ENCODE measurements around the gene DIO3. TPM values are rescaled to one million over a fixed set of nuclear protein-coding genes. Genes with fewer than 3 reads are reported as not detected.

Gene DIO3
- total and polyA plus RNA-seq, 2 of the 13 experiments (the other 11 are each of a cell fraction or from before 2014, with no cell fraction given), result not detected

GRCh38 chr14:101563654-101564443 lies 2.6 kb downstream of the DIO3 start:
- POLR2A ChIA-PET, result no interaction called here
- 22% methylated on average over 18 of the region's 54 CpGs for WGBS (ENCODE audit: low lambda C conversion rate)
- intact Hi-C loops (cut with micrococcal nuclease; ENCODE audit: unreplicated experiment), result no loop called here
- Histone ChIP-seq H3K27me3 (ENCODE audit: control insufficient read depth in 1 of 2, insufficient read depth in 2 of 2, low read length in 2 of 2) (peaks cover 5 to 54% of the 10 kb centered on the region in 2 experiments; a peak in 4 of 5 replicates), H3K9me3 (ENCODE audit: low read length) (no peaks in the 10 kb centered on the region), H4K20me1 (ENCODE audit: insufficient read depth, low read length) (no peaks in the 10 kb centered on the region), H3K4me2 (ENCODE audit: low read depth, low read length) (no peak overlapping the region), H3K27ac (ENCODE audit: extremely low read length, insufficient read depth, low read length) (no peak overlapping the region), H3K4me3 (replicated peaks in 1 of 3; ENCODE audit: insufficient read depth in 1 of 3, low read depth in 2 of 3, low read length in 3 of 3) (no peak overlapping the region), H3K4me1 (ENCODE audit: insufficient read depth, low read length) (no peaks in the 10 kb centered on the region), H3K9ac (ENCODE audit: insufficient read depth, low read depth, low read length) (no peak overlapping the region), H3K79me2 (ENCODE audit: insufficient read depth, low read length) (no peaks in the 10 kb centered on the region), H3K36me3 (replicated peaks in 1 of 2; ENCODE audit: control insufficient read depth in 1 of 2, insufficient read depth in 2 of 2, low read length in 2 of 2) (no peaks in the 10 kb centered on the region), H2AFZ (ENCODE audit: low read length) (no peak overlapping the region)
- in situ Hi-C loops (cut with HindIII; ENCODE audit: extremely low pct_ligation_motif_present, low pct_unique_long_range_greater_than_20kb), result no loop called here
- CTCF ChIA-PET (ENCODE audit: low intra/inter-chr PET ratio, low total read pairs), result no interaction called here
- TF ChIP-seq, protein P1, sequence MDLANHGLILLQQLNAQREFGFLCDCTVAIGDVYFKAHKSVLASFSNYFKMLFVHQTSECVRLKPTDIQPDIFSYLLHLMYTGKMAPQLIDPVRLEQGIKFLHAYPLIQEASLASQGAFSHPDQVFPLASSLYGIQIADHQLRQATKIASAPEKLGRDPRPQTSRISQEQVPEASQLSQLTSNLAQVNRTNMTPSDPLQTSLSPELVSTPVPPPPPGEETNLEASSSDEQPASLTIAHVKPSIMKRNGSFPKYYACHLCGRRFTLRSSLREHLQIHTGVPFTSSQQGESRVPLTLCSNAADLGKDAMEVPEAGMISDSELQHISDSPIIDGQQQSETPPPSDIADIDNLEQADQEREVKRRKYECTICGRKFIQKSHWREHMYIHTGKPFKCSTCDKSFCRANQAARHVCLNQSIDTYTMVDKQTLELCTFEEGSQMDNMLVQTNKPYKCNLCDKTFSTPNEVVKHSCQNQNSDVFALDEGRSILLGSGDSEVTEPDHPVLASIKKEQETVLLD (CRISPR knock-in tag; IDR thresholded peaks at IDR 0.05; ENCODE audit: low read depth), result no peak
- TF ChIP-seq, protein P2, sequence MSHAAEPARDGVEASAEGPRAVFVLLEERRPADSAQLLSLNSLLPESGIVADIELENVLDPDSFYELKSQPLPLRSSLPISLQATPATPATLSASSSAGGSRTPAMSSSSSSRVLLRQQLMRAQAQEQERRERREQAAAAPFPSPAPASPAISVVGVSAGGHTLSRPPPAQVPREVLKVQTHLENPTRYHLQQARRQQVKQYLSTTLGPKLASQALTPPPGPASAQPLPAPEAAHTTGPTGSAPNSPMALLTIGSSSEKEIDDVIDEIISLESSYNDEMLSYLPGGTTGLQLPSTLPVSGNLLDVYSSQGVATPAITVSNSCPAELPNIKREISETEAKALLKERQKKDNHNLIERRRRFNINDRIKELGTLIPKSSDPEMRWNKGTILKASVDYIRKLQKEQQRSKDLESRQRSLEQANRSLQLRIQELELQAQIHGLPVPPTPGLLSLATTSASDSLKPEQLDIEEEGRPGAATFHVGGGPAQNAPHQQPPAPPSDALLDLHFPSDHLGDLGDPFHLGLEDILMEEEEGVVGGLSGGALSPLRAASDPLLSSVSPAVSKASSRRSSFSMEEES (CRISPR knock-in tag; IDR thresholded peaks at IDR 0.05), result no peak
- no peak for TF ChIP-seq RAD21 (CRISPR knock-in tag; IDR thresholded peaks at IDR 0.05)
- TF ChIP-seq ZNF44 (CRISPR knock-in tag; IDR thresholded peaks at IDR 0.05), result no peak
- no TSS peak for BruUV-seq (replicated peaks)
- DNase-seq (ENCODE audit: low spot score) (no peak), ATAC-seq (no peak), FAIRE-seq (no peak)

DNA sequence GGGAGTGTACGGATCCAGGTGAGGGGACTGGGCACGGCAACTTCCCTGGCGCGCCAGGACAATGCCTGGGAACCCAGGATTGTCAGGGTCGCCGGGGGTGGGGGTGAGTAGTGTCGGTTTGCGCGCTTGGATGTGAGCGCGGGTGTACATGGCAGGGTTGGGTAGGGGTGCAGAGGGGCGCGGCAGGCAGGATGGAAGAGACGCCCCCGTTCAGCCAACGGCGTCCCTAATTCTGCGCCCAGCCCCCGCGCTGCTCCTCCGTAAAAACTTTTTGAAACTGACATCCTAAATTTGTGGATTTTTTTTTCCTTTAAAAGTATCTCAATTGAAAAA lies 3.1 kb downstream of the DIO3 start:
- Histone ChIP-seq H3K79me2 (ENCODE audit: insufficient read depth, low read length) (no peaks in the 10 kb centered on the region), H3K27me3 (ENCODE audit: control insufficient read depth in 1 of 2, insufficient read depth in 2 of 2, low read length in 2 of 2) (peaks cover 4 to 53% of the 10 kb centered on the region in 2 experiments; a peak in 4 of 5 replicates), H3K9me3 (ENCODE audit: low read length) (no peaks in the 10 kb centered on the region), H3K4me3 (replicated peaks in 1 of 3; ENCODE audit: insufficient read depth in 1 of 3, low read depth in 2 of 3, low read length in 3 of 3) (no peak overlapping the region), H2AFZ (ENCODE audit: low read length) (no peak overlapping the region), H3K36me3 (replicated peaks in 1 of 2; ENCODE audit: control insufficient read depth in 1 of 2, insufficient read depth in 2 of 2, low read length in 2 of 2) (no peaks in the 10 kb centered on the region), H3K9ac (ENCODE audit: insufficient read depth, low read depth, low read length) (no peak overlapping the region), H4K20me1 (ENCODE audit: insufficient read depth, low read length) (no peaks in the 10 kb centered on the region), H3K27ac (ENCODE audit: extremely low read length, insufficient read depth, low read length) (no peak overlapping the region), H3K4me1 (ENCODE audit: insufficient read depth, low read length) (no peaks in the 10 kb centered on the region), H3K4me2 (ENCODE audit: low read depth, low read length) (no peak overlapping the region)
- BruUV-seq (replicated peaks), result no TSS peak
- ChIA-PET CTCF (ENCODE audit: low intra/inter-chr PET ratio, low total read pairs) (no interaction called here), POLR2A (no interaction called here)
- no peak for TF ChIP-seq ZNF101 (CRISPR knock-in tag; IDR thresholded peaks at IDR 0.05; ENCODE audit: borderline replicate concordance, low read depth)
- TF ChIP-seq, protein P3, sequence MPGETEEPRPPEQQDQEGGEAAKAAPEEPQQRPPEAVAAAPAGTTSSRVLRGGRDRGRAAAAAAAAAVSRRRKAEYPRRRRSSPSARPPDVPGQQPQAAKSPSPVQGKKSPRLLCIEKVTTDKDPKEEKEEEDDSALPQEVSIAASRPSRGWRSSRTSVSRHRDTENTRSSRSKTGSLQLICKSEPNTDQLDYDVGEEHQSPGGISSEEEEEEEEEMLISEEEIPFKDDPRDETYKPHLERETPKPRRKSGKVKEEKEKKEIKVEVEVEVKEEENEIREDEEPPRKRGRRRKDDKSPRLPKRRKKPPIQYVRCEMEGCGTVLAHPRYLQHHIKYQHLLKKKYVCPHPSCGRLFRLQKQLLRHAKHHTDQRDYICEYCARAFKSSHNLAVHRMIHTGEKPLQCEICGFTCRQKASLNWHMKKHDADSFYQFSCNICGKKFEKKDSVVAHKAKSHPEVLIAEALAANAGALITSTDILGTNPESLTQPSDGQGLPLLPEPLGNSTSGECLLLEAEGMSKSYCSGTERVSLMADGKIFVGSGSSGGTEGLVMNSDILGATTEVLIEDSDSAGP (CRISPR knock-in tag; IDR thresholded peaks at IDR 0.05; ENCODE audit: borderline replicate concordance), result no peak
- TF ChIP-seq ZNF570 (CRISPR knock-in tag; IDR thresholded peaks at IDR 0.05; ENCODE audit: borderline replicate concordance), result no peak
- no peak for TF ChIP-seq ZNF10 (CRISPR knock-in tag; IDR thresholded peaks at IDR 0.05; ENCODE audit: borderline replicate concordance, low read depth)
- TF ChIP-seq SOX5 (CRISPR knock-in tag; IDR thresholded peaks at IDR 0.05; ENCODE audit: borderline replicate concordance), result no peak
- TF ChIP-seq, protein P1 (CRISPR knock-in tag; IDR thresholded peaks at IDR 0.05; ENCODE audit: low read depth), result no peak
- WGBS (ENCODE audit: low lambda C conversion rate), result 28% methylated on average over 6 of the region's 21 CpGs
- no peak for DNase-seq (ENCODE audit: low spot score)
- ATAC-seq, result no peak
- in situ Hi-C loops (cut with HindIII; ENCODE audit: extremely low pct_ligation_motif_present, low pct_unique_long_range_greater_than_20kb), result no loop called here
- FAIRE-seq, result no peak
- intact Hi-C loops (cut with micrococcal nuclease; ENCODE audit: unreplicated experiment), result no loop called here
